GM18951 (cell line): ENCODE measurements around the gene LRBA.

Source experiments
- POLR2A ChIP-seq: IDR thresholded peaks from 4 replicates; pipeline ENCODE4 v1.6.1; 2011; ENCODE audit warnings: mild to moderate bottlenecking; ENCODE audit not compliant: insufficient read length, insufficient read depth; ENCODE audit errors: extremely low read depth
- in situ Hi-C: fragments of 300-500 bp; cut with MboI; formaldehyde crosslinking; loops from one replicate; pipeline ENCODE4 v1.12.0; 2022; ENCODE audit warnings: low sequenced_read_pairs, mixed read lengths, inconsistent platforms; ENCODE audit not compliant: unreplicated experiment

Gene LRBA

GRCh38 chr4:150327262-150327780 lies 687.8 kb downstream of the LRBA start:
- no peak for TF ChIP-seq POLR2A
- in situ Hi-C loops, result no loop called here

DNA sequence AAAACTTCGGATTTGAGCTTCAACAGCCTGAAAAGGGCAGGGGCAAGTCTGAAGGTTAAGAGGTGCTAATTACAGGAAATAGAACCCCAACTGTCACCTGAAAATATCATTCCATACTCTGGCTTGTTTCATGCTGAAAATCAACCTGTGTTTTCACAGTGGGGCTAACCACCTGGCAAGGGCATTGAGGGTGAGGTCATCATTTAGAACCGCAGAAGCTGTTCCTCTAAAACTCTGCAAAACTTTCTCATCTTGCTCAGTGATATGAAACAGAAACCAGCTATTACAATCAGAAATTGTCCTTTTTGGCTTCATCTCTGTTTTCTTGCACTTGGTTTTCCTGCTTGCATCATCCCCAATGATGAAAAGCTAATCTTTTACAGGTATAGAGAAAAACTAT lies 689.2 kb downstream of the LRBA start:
- no peak for TF ChIP-seq POLR2A
- in situ Hi-C loops, result no loop called here

GRCh38 chr4:150323406-150324325 lies 691.4 kb downstream of the LRBA start:
- no peak for TF ChIP-seq POLR2A
- in situ Hi-C loops, result no loop called here

- no peak for TF ChIP-seq POLR2A
- in situ Hi-C loops, result no loop called here
Observed at GRCh38 chr4:150322646-150323045, 692.4 kb downstream of the LRBA start.

- in situ Hi-C loops, result no loop called here
Observed at GRCh38 chr4:150321113-150321512, 694.0 kb downstream of the LRBA start.

DNA sequence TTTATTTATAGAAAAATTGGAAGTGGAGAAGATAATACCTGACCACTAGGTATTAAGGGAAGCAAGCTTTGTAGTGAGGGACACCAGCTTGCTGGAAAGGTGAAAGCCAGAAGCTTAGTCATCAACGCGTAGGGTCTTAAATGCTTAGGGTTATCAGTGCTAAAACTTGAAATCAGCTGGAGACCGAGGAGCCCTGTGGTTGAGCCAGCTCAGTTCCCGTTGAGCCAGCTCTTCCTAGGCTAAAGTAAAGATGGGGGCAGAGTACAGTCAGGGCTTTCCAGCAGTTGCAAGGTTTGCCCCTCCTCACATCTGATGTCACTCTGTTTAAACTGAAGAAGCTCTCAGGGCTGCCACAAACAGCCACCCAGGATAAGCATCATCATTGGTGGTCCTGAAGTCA lies 696.1 kb downstream of the LRBA start:
- in situ Hi-C loops, result no loop called here
- TF ChIP-seq POLR2A, result no peak

More at GRCh38 chr4:150321113-150321512, 694.0 kb downstream of the LRBA start:
- no peak for TF ChIP-seq POLR2A

DNA sequence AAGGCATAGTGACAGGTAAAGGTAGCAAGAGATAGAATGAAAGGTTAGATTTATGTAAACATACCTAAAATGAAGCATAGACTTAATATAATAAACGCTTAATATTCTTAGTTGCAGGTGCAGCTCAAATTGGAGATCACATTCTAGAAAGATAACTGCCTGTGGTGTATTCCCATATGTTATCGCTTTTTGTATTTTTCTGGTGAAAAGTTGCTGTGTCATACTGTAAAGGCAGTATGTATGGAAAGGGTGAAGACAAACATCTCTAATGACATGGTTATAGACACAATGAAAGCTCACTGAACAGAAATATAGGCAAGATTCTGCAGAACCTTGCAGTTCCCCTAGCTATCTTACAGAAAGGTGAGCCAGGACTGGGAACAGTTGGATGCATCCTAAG lies 696.6 kb downstream of the LRBA start:
- in situ Hi-C loops, result no loop called here
- no peak for TF ChIP-seq POLR2A

DNA sequence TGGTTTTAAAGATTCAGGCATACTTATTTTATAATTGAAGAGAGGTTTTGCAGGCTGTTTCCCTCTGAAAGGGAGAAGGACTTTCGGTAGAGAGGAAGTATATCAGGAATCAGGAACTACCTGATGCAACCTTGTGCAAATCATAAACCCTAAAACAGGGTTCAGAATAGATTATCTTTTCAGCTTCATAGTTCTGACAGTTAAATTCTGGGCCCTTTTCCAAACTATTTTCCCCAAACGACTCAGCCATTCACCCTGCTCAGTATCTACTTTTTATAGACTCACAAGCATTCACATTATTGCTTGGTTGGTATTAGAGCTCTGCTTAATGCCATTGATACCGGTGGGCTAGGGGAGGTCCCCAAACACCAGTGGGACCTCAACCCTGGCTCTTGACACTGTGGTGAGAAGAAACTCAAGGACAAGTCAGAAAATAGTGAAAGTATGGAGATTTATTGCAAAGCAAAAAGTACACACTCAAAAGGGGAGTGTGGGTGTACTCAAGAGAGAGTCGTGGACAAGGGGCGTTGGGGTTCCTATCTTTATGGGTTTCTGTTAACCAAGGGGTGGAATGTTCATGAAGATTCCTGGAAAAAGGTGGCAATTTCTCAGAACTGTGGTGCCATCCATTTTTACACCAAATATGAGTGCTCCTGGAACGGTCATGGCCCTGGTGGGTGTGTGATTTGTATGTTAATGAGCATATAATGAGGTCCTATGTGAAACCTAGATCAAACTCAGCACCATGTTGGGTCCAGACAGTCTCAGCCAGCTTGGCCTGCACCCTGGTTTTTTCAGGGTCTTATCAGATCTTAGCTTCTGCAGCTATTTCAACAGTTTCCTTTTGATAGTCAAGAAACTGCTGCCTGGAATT lies 698.5 kb downstream of the LRBA start:
- in situ Hi-C loops, result no loop called here

GRCh38 chr4:150315691-150316090 lies 699.4 kb downstream of the LRBA start:
- in situ Hi-C loops, result no loop called here
- TF ChIP-seq POLR2A, result no peak

More for the DNA sequence above, 698.5 kb downstream of the LRBA start:
- TF ChIP-seq POLR2A, result no peak

DNA sequence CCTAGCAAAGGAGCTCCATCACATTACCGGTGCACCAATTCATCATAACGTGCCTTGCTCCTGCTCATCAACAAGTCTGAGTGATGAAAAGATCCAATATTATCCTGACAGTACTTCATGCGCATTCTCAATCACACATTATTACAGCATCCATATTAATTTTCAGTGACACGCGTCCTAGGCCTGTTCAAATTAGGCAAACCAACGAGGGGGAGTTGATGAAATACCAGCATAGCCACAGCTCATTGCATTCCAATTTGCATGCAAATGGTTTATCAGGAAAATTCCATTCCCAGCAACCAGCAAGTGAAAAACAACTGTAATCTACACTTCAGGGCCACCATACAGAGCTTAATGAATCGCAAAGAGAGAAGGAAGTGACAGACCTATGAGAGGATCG lies 699.9 kb downstream of the LRBA start:
- no peak for TF ChIP-seq POLR2A
- in situ Hi-C loops, result no loop called here

DNA sequence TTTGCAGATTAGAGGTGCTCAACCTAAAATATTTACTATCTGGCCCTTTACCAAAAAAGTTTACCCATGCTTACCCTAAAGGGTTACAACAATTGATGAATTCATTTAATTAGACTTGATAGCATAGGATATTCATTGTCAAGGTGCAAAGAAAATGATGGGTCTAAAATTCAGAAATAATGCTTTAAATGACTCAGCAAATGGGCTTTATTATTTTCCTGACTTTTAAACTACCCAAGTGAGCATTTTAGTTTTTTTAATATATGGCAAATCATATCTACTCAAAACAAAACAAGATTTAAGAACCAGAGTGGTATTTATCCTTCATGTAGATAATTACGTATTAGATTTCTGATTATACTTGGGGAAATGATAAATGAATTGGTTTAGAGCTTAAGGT lies 701.1 kb downstream of the LRBA start:
- in situ Hi-C loops, result no loop called here
- no peak for TF ChIP-seq POLR2A

DNA sequence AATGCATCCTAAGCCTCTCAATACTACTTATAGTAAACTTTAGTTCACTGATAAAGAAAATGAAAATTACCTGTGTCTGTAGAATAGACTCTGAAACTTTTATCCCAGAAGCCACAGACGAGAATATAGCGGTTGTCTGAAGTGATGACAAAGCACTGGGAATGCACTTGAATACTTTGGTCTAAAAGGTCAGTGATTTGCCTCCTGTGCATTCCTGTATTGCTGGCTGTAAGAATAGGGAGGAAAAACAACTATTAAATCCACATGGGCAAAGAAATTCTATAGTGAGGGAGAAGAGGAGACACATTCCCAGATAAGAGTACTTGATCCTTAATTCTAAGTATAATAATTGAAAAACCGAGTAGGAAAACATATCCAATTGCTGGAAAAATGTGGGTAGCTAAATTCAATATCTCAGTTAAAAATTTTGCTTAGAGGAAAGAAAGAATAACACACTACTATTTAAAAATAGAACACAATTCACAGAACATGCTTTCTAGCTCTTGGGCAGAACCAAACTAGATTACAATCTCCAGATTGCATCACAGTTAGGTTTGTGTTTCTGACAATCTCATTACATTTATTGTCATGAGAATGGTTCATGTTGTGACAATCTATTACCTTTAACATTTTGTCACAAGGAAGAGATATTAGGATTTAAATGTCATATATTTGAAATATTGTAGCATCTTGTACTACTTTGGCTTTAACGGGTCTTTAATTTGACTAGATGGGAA lies 704.8 kb downstream of the LRBA start:
- TF ChIP-seq POLR2A, result no peak
- in situ Hi-C loops, result no loop called here
